ENCODE data around the gene CACNA1H.

- TF ChIP-seq CTCF (conservative IDR thresholded peaks at IDR 0.05; ENCODE audit: low read depth, low read length) (no peak), EZH2 (IDR thresholded peaks at IDR 0.05; ENCODE audit: borderline replicate concordance, low read depth, low read length, poor library complexity, severe bottlenecking) (no peak)
Observed at GRCh38 chr16:1193143-1193824, 40.4 kb downstream of the CACNA1H start.

All from A673 (cell line).